HG03439 (cell line): ENCODE measurements around the gene PNMA6E.
A peak's percentile ranks its signal among the peaks of the same experiment; 100 is the strongest.

Experiments
- ATAC-seq: cut with Tn5 transposase; IDR thresholded peaks from one replicate; pipeline ENCODE4 v1.9.1; 2021; ENCODE audit warnings: mild to moderate bottlenecking, moderate library complexity; ENCODE audit not compliant: unreplicated experiment

Gene PNMA6E

GRCh38 chrX:153438532-153438931 is 37.4 kb upstream of the PNMA6E start:
- no peak for ATAC-seq

GRCh38 chrX:153435845-153436244 is 34.7 kb upstream of the PNMA6E start:
- no peak for ATAC-seq

GRCh38 chrX:153434801-153435200 is 33.7 kb upstream of the PNMA6E start:
- ATAC-seq: no peak

GRCh38 chrX:153433781-153434285 is 32.7 kb upstream of the PNMA6E start:
- ATAC-seq: no peak

GRCh38 chrX:153433161-153433680 is 32.1 kb upstream of the PNMA6E start:
- no peak for ATAC-seq

GRCh38 chrX:153430796-153431195 is 29.6 kb upstream of the PNMA6E start:
- ATAC-seq: no peak

GRCh38 chrX:153426204-153426603 is 25.1 kb upstream of the PNMA6E start:
- ATAC-seq: no peak

- ATAC-seq: no peak
These were observed 22.5 kb upstream of the PNMA6E start for GRCh38 chrX:153423652-153424051.

GRCh38 chrX:153421856-153422255 is 20.7 kb upstream of the PNMA6E start:
- no peak for ATAC-seq

GRCh38 chrX:153420851-153421599 is 19.9 kb upstream of the PNMA6E start:
- no peak for ATAC-seq

- ATAC-seq: no peak
These were observed 16.5 kb upstream of the PNMA6E start for GRCh38 chrX:153417637-153418036.

- no peak for ATAC-seq
These were observed 15.8 kb upstream of the PNMA6E start for GRCh38 chrX:153416781-153417450.

GRCh38 chrX:153414856-153415510 is 13.8 kb upstream of the PNMA6E start:
- ATAC-seq: no peak

- ATAC-seq: no peak
These were observed 12.6 kb upstream of the PNMA6E start for GRCh38 chrX:153413731-153414130.

GRCh38 chrX:153412746-153413720 is 11.9 kb upstream of the PNMA6E start:
- no peak for ATAC-seq

GRCh38 chrX:153411988-153412574 is 10.9 kb upstream of the PNMA6E start:
- ATAC-seq: no peak

GRCh38 chrX:153411255-153411987 is 10.3 kb upstream of the PNMA6E start, which contains the start of gene ZFP92:
TSS of gene ZFP92 (plus strand) at chrX:153411472. CDS start at chrX:153418323, 6,851 bp downstream.
- ATAC-seq: peak; percentile 51

GRCh38 chrX:153410888-153411254 is 9.7 kb upstream of the PNMA6E start:
- no peak for ATAC-seq

GRCh38 chrX:153410373-153410772 is 9.2 kb upstream of the PNMA6E start:
- ATAC-seq: no peak
